Anterior cingulate cortex (tissue), 58 donors: Measurements from ENCODE around the gene IMP3.
"Not testable (repeated sequence)": the region's sequence is repeated elsewhere in the genome, so short reads cannot be mapped to it uniquely, and the experiment has no call there.

Experiments used
- DNase-seq, 58 donors: peaks; one replicate each; lab custom pipeline; 2025; lab: John Stamatoyannopoulos, UW

IMP3 gene

GRCh38 chr15:75639709-75640482 is at the start of gene IMP3:
IMP3 (minus strand) TSS chr15:75640224; CDS start chr15:75640168, 56 bp downstream.
- DNase-seq = peak; percentile 71 to 98 (median 94)

- DNase-seq = not testable (repeated sequence)
Measured at GRCh38 chr15:75689429-75689828, 49.4 kb upstream of the IMP3 start.

GRCh38 chr15:75688831-75689230 is 48.8 kb upstream of the IMP3 start:
- DNase-seq = no peak

- DNase-seq = no peak
Measured at GRCh38 chr15:75688278-75688557, 48.2 kb upstream of the IMP3 start.

GRCh38 chr15:75687486-75688277 is 47.7 kb upstream of the IMP3 start:
- no peak for DNase-seq

GRCh38 chr15:75686212-75686642 is 46.2 kb upstream of the IMP3 start:
- DNase-seq = peak in 44 of 58 donors; percentile 13 to 77 (median 36)

- DNase-seq = no peak
Measured at GRCh38 chr15:75685195-75685594, 45.2 kb upstream of the IMP3 start.

GRCh38 chr15:75684648-75685047 is 44.6 kb upstream of the IMP3 start:
- no peak for DNase-seq

GRCh38 chr15:75683646-75684312 is 43.8 kb upstream of the IMP3 start:
- DNase-seq = peak in 50 of 58 donors; percentile 9 to 75 (median 38)

- no peak for DNase-seq
Measured at GRCh38 chr15:75682181-75683135, 42.4 kb upstream of the IMP3 start.

- no peak for DNase-seq
Measured at GRCh38 chr15:75680007-75680789, 40.2 kb upstream of the IMP3 start.

GRCh38 chr15:75678324-75678690 is 38.3 kb upstream of the IMP3 start:
- not testable (repeated sequence) for DNase-seq

GRCh38 chr15:75677465-75678323 is 37.7 kb upstream of the IMP3 start:
- no peak for DNase-seq

GRCh38 chr15:75676688-75677464 is 36.9 kb upstream of the IMP3 start:
- no peak for DNase-seq

- no peak for DNase-seq
Measured at GRCh38 chr15:75675579-75676404, 35.8 kb upstream of the IMP3 start.

- DNase-seq = no peak
Measured at GRCh38 chr15:75674366-75674765, 34.3 kb upstream of the IMP3 start.
